SU-DHL-6 (cell line): ENCODE measurements around the gene TBC1D5.

ENCODE experiments used
- H2AFZ ChIP-seq: fragments of 200-600 bp; sonication (generic); 2 replicates; pipeline ENCODE4 v1.6.1; 2014; ENCODE audit warnings: low read depth, mild to moderate bottlenecking, moderate library complexity, mixed read lengths, antibody characterized with exemption, low read length; ENCODE audit not compliant: severe bottlenecking
- H3F3A ChIP-seq: fragments of 200-600 bp; shearing (Covaris generic); 2 replicates; pipeline ENCODE4 v1.6.0; 2016; ENCODE audit warnings: antibody characterized with exemption, mild to moderate bottlenecking; ENCODE audit not compliant: insufficient read depth
- H3K27ac ChIP-seq: fragments of 200-600 bp; sonication (generic); 2 replicates; pipeline ENCODE4 v1.5.1; 2016; ENCODE audit warnings: low read depth, mild to moderate bottlenecking, low read length, moderate library complexity, mixed read lengths
- H3K27me3 ChIP-seq: fragments of 200-600 bp; sonication (generic), shearing (Covaris generic); 2 replicates; pipeline ENCODE4 v1.6.0; 2014; ENCODE audit warnings: mild to moderate bottlenecking, low read length
- H3K36me3 ChIP-seq: fragments of 200-600 bp; sonication (generic); 2 replicates; pipeline ENCODE4 v1.6.1; 2014; ENCODE audit warnings: mild to moderate bottlenecking, low read length, mixed read lengths
- H3K4me2 ChIP-seq: fragments of 300-600, 200-600 bp; shearing (Covaris generic), sonication (generic); 2 replicates; pipeline ENCODE4 v1.6.0; 2014; ENCODE audit warnings: low read length, low read depth, mild to moderate bottlenecking; ENCODE audit not compliant: poor library complexity, severe bottlenecking
- H3K4me3 ChIP-seq: fragments of 200-600 bp; sonication (generic); 2 replicates; pipeline ENCODE4 v1.5.1; 2014; ENCODE audit warnings: antibody characterized with exemption, low read length, mild to moderate bottlenecking, mixed read lengths; ENCODE audit not compliant: insufficient read depth, poor library complexity, severe bottlenecking
- H3K79me2 ChIP-seq: fragments of 200-600 bp; sonication (generic); 2 replicates; pipeline ENCODE4 v1.6.1; 2014; ENCODE audit warnings: mild to moderate bottlenecking, low read length, moderate library complexity; ENCODE audit not compliant: insufficient read depth
- H3K9ac ChIP-seq: fragments of 200-600 bp; sonication (generic); 2 replicates; pipeline ENCODE4 v1.7.0; 2014; ENCODE audit warnings: mild to moderate bottlenecking, low read length
- H3K9me2 ChIP-seq: fragments of 200-600 bp; sonication (generic); replicated peaks from 2 replicates; pipeline ENCODE4 v1.6.1; 2014; ENCODE audit warnings: low read length; ENCODE audit not compliant: insufficient read depth
- H3K9me3 ChIP-seq: fragments of 200-600 bp; sonication (generic); 2 replicates; pipeline ENCODE4 v1.6.1; 2014; ENCODE audit warnings: low read length, mixed read lengths; ENCODE audit not compliant: insufficient read depth
- H4K20me1 ChIP-seq: fragments of 200-600 bp; sonication (generic); 2 replicates; pipeline ENCODE4 v1.6.1; 2014; ENCODE audit warnings: low read depth, mild to moderate bottlenecking, antibody characterized with exemption, low read length, moderate library complexity, mixed read lengths
- CTCF ChIP-seq: fragments of 200-600 bp; sonication (generic); IDR thresholded peaks from one replicate; pipeline ENCODE4 v1.5.1; 2017; ENCODE audit warnings: antibody characterized with exemption, mild to moderate bottlenecking, low read length, moderate library complexity; ENCODE audit not compliant: insufficient read depth, poor library complexity, severe bottlenecking
- EZH2phosphoT487 ChIP-seq: fragments of 200-600 bp; sonication (generic), shearing (Covaris generic); conservative IDR thresholded peaks from 2 replicates; pipeline ENCODE4 v1.6.1; 2018; ENCODE audit warnings: mild to moderate bottlenecking, antibody characterized with exemption, low read length, moderate library complexity, mixed read lengths

Gene TBC1D5

GRCh38 chr3:17626395-17626794 lies 116.0 kb downstream of the TBC1D5 start:
- Histone ChIP-seq H4K20me1 (no peaks in the 10 kb centered on the region), H3K4me3 (no peak overlapping the region), H3K27ac (no peak overlapping the region), H3K9ac (no peak overlapping the region), H3K9me2 (no peaks in the 10 kb centered on the region), H3K27me3 (no peaks in the 10 kb centered on the region), H3K36me3 (no peaks in the 10 kb centered on the region; the same call in 1 of the 2 replicates), H3K4me2 (no peak overlapping the region), H3K9me3 (no peaks in the 10 kb centered on the region), H2AFZ (no peak overlapping the region), H3K79me2 (peaks cover 16% of the 10 kb centered on the region; the same call in 1 of the 2 replicates), H3F3A (no peaks in the 10 kb centered on the region)
- TF ChIP-seq CTCF, result no peak
- TF ChIP-seq EZH2phosphoT487, result no peak

GRCh38 chr3:17625133-17625532 lies 117.3 kb downstream of the TBC1D5 start:
- no peaks in the 10 kb centered on the region for H4K20me1 ChIP-seq
- TF ChIP-seq CTCF, result no peak
- TF ChIP-seq EZH2phosphoT487, result no peak
- H3K27me3 ChIP-seq, result no peaks in the 10 kb centered on the region
- no peak overlapping the region for H2AFZ ChIP-seq
- no peaks in the 10 kb centered on the region for H3K9me2 ChIP-seq
- H3K36me3 ChIP-seq, result no peaks in the 10 kb centered on the region; the same call in 1 of the 2 replicates
- no peak overlapping the region for H3K4me2 ChIP-seq
- no peaks in the 10 kb centered on the region for H3K9me3 ChIP-seq
- no peak overlapping the region for H3K27ac ChIP-seq
- H3F3A ChIP-seq, result no peaks in the 10 kb centered on the region
- no peak overlapping the region for H3K9ac ChIP-seq
- H3K4me3 ChIP-seq, result no peak overlapping the region
- peaks cover 16% of the 10 kb centered on the region; the same call in 1 of the 2 replicates for H3K79me2 ChIP-seq

DNA sequence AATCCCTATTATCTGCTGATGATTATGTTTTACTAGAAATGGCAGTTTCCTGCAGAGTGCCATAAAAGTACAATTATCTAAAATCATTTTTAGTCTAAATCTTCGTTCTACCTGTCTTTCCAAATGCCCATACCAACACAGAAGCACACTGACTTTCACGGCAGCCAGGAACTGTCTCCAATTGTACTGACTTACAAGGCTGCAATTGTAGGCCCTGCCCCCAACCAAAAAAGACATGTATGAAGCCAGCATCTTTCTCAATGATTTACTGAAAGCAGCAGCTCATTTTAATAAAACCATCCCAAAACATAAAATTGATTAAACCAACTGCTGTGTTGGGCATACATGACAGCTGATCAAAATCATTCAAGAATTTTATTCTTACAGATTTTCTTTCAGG lies 119.0 kb downstream of the TBC1D5 start:
- Histone ChIP-seq H2AFZ (no peak overlapping the region), H3K4me2 (no peak overlapping the region), H3K9me2 (no peaks in the 10 kb centered on the region), H3K9me3 (no peaks in the 10 kb centered on the region), H3K79me2 (peaks cover 16% of the 10 kb centered on the region; the same call in 1 of the 2 replicates), H4K20me1 (no peaks in the 10 kb centered on the region), H3K27me3 (no peaks in the 10 kb centered on the region), H3F3A (no peaks in the 10 kb centered on the region), H3K27ac (no peak overlapping the region), H3K4me3 (no peak overlapping the region), H3K9ac (no peak overlapping the region), H3K36me3 (no peaks in the 10 kb centered on the region)
- TF ChIP-seq CTCF, result no peak
- no peak for TF ChIP-seq EZH2phosphoT487
